ENCODE data around the gene TIRAP.

TIRAP gene

DNA sequence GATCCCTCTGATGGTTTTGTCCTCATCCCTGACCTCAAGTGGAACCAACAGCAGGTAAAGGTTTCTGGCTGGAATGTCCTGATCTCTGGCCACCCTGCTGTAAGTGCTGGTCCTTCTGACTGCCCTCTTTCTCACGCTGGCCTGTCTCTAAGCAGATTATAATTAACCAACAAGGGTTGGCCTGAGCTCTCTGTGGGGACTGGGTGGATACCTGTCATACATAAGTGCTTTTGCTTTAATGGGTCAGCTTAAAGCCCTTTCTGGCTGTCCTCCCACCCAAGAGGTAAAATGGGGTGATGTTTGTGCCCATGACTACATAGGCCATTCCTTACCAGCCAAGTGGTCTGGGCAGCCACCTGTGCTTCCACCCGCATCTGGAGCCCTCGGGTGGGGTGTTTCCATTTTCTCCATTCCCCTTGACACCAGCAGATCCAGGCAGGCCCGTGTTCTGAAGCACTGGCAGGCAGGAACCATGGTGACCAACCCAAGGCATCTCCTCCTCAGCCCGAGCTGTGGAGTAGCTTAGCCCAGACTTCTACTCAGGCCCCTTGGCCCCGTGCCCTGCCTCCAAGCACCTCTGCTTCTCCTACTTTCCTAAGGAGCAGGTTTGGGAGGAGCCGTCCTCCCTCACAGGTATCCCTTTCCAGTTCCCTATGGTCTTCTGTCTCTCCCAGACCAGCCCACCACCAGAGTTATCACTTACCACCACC is 55.6 kb downstream of the TIRAP start:
- no peak overlapping the region for H3K4me3 ChIP-seq (replicated peaks in 1 of 2; ENCODE audit: low read depth in 2 of 2, low read length in 2 of 2)
- no peak for DNase-seq (ENCODE audit: low read depth in 2 of 2)
- TF ChIP-seq, protein P1, sequence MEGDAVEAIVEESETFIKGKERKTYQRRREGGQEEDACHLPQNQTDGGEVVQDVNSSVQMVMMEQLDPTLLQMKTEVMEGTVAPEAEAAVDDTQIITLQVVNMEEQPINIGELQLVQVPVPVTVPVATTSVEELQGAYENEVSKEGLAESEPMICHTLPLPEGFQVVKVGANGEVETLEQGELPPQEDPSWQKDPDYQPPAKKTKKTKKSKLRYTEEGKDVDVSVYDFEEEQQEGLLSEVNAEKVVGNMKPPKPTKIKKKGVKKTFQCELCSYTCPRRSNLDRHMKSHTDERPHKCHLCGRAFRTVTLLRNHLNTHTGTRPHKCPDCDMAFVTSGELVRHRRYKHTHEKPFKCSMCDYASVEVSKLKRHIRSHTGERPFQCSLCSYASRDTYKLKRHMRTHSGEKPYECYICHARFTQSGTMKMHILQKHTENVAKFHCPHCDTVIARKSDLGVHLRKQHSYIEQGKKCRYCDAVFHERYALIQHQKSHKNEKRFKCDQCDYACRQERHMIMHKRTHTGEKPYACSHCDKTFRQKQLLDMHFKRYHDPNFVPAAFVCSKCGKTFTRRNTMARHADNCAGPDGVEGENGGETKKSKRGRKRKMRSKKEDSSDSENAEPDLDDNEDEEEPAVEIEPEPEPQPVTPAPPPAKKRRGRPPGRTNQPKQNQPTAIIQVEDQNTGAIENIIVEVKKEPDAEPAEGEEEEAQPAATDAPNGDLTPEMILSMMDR (IDR thresholded peaks at IDR 0.05; ENCODE audit: low read depth, low read length): no peak

DNA sequence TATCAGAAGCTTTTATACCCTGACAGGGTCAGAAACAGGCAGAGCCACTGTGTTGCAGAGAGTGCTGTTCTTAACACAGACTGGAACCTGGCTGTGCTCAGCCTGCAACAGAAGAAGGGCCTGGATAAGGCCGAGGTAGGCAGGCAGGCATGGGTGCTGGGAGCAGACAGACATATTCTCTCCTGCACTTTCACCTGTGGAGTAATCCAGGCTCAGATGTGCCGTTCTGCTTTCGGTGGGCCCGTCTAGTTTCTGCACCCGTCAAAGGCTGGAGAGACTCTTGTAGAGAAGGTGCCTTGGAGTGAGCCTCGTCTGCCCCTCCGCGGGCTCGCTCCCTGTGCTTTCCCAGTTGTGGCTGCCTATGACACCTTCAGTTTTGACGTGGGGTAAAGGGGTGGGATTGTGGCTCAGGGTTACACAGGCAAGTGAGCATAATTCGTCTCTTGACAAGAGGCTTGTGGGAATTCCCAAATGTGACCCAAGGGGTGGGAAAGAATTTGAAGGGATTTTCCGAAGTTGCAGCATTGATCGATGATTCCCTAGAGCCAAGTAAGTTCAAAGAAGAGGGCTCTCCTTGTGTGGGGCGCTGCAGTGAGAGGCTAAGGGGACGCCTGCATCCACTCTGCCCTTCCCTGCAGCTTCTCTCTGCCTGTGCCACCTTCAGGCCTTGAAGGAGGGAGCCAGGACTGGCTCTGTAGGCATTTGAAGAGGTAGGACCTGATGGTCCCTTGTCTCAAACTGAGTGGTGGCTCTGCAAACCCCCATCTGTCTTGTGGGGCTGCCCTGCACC is 56.4 kb downstream of the TIRAP start:
- H3K4me3 ChIP-seq (replicated peaks in 1 of 2; ENCODE audit: low read depth in 2 of 2, low read length in 2 of 2): no peak overlapping the region
- TF ChIP-seq, protein P1 (IDR thresholded peaks at IDR 0.05; ENCODE audit: low read depth, low read length): no peak
- peak in 1 of 2 donors; percentile 43 for DNase-seq (ENCODE audit: low read depth in 2 of 2)

DNA sequence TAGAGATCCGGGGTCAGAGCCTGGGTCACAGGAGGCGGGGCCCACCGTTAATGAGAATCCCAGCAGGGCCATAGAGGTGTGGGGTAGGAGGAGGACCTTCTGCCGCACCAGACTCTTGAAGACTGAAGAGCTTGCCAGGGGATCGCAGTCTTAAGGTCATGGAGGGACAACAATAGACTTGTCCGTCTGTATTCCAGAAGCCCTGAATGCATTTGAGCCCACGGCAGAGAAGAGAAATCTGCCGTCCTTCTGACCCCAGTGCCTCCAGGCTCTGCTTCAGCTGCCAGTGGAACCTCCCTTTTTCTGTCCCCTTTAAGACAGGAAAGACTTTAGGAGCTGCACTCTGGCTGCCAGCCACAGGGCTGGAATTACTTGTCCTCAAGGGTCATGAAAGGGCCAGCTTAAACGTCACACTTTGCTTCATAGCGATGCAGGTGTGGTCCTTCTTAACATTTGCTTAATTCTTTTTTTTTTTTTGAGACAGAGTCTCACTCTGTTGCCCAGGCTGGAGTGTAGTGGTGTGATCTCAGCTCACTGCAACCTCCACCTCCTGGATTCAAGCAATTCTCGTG is 57.1 kb downstream of the TIRAP start:
- no peak overlapping the region for H3K4me3 ChIP-seq (replicated peaks in 1 of 2; ENCODE audit: low read depth in 2 of 2, low read length in 2 of 2)
- TF ChIP-seq, protein P1 (IDR thresholded peaks at IDR 0.05; ENCODE audit: low read depth, low read length): no peak
- peak; percentile 69 to 82 for DNase-seq (ENCODE audit: low read depth in 2 of 2)

DNA sequence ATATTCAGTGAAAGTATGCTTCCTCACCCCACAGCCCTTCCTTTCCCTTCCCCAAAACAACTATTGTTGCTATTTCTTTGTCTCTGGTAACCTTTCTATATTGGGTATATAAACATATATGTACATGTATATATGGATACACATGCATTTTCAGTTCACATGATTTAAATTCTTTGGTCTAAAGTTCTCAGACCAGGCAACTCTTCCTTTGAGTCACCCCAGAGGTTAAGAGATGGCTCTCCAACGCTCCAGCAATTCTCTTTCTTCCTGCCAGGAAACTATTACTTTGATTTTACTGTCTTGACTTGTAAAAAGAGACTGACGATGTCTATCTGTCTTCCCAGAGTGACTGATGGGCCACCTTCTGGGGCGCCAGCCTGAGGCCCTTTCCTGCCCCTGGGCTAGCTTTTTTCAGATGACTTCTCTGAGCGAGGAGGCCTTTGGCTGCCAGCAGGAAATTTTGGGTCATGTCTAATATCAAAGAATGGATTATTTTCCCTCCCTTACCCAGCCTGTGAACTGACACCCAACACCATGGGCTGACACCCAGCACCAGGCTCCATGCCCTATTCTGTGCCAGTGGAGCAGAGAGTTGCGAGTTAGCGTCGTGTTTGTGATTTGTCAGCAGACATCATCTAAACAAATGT is 58.2 kb downstream of the TIRAP start:
- TF ChIP-seq, protein P1 (IDR thresholded peaks at IDR 0.05; ENCODE audit: low read depth, low read length): no peak
- no peak for DNase-seq (ENCODE audit: low read depth in 2 of 2)
- H3K4me3 ChIP-seq (replicated peaks in 1 of 2; ENCODE audit: low read depth in 2 of 2, low read length in 2 of 2): no peak overlapping the region

DNA sequence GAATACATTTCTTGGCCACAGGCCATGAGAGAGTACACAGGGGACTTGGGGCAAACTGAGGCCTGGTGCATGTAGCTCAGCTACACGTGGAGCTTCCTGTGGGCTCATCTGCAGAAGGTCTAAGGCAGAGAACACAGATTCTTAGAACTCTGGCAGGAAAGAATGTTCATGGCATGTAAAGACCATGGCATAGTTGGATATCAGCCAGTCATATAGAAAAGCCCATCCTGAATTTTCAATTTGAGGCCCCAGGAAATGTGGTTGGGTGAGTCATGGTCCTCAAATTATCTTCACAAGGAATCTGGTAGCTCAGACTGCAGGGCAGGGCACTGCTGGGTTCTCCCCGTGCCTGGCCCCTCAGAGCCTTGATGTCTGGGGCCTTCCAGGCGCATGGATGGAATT is 58.9 kb downstream of the TIRAP start:
- DNase-seq (ENCODE audit: low read depth in 2 of 2): peak; percentile 61 to 72
- TF ChIP-seq, protein P1 (IDR thresholded peaks at IDR 0.05; ENCODE audit: low read depth, low read length): no peak
- H3K4me3 ChIP-seq (replicated peaks in 1 of 2; ENCODE audit: low read depth in 2 of 2, low read length in 2 of 2): no peak overlapping the region

DNA sequence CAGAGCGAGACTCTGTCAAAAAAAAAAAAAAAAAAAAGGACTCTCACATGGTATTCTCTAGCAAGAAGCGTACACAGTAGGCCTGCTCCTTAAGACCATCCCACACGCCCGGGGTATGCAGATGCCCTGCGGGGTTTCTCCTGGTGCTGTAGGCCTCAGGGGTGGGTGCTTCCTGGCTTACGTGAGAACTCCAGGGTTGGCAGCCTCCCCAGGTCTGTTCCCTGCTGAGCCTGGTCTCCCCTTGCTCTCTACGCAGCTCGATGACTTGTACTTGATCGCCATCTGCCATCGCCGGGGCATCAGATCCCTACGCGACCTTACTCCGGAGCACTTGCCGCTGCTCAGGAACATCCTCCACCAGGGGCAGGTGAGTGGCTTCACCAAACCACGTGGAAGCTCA is 60.2 kb downstream of the TIRAP start:
- no peak for DNase-seq (ENCODE audit: low read depth in 2 of 2)
- TF ChIP-seq, protein P1 (IDR thresholded peaks at IDR 0.05; ENCODE audit: low read depth, low read length): no peak
- no peak overlapping the region for H3K4me3 ChIP-seq (replicated peaks in 1 of 2; ENCODE audit: low read depth in 2 of 2, low read length in 2 of 2)
